H1 (cell line): ENCODE measurements around the gene ERC1. TPM values are rescaled to one million over a fixed set of nuclear protein-coding genes. Genes with fewer than 3 reads are reported as not detected.

ENCODE experiments used
- CTCF ChIA-PET: fragments of 300-600 bp; sonication (Branson Sonifier 250); formaldehyde crosslinking; loops from one replicate; lab custom pipeline; 2021; ENCODE audit not compliant: partially characterized antibody; lab: Charles Lee
- POLR2A ChIA-PET: fragments of 300-600 bp; sonication (Branson Sonifier 250); formaldehyde crosslinking; loops from one replicate; lab custom pipeline; 2021; ENCODE audit warnings: inconsistent platforms; ENCODE audit not compliant: partially characterized antibody; lab: Charles Lee
- DNase-seq, 2 experiments: peaks; one replicate each; pipeline versions ENCODE4 v3.0.0 to v3.0.0-alpha.2; 2010 to 2022; ENCODE audit warnings: low spot score in 2 of 2, low read depth in 1 of 2, mixed read lengths in 1 of 2
- FAIRE-seq: peaks from 2 replicates; lab custom pipeline; 2011; peaks lifted over from hg19 to GRCh38; lab: Jason Lieb, UNC
- H2AFZ ChIP-seq: 2 replicates; pipeline ENCODE4 v1.8.1; 2012; ENCODE audit warnings: low read length, inconsistent platforms
- H2AK5ac ChIP-seq: 2 replicates; pipeline ENCODE4 v1.6.1; 2013; ENCODE audit warnings: low read depth, low read length
- H2BK120ac ChIP-seq: replicated peaks from 2 replicates; pipeline ENCODE3; 2013; ENCODE audit warnings: low read depth, low read length, inconsistent platforms
- H2BK12ac ChIP-seq: 2 replicates; pipeline ENCODE4 v1.6.1; 2013; ENCODE audit warnings: low read depth, low read length
- H2BK15ac ChIP-seq: 2 replicates; pipeline ENCODE4 v1.6.1; 2013; ENCODE audit warnings: low read length
- H2BK20ac ChIP-seq: 2 replicates; pipeline ENCODE4 v1.6.1; 2013; ENCODE audit warnings: low read length
- H2BK5ac ChIP-seq: 2 replicates; pipeline ENCODE4 v1.6.1; 2013; ENCODE audit warnings: low read depth, low read length
- H3K14ac ChIP-seq: 2 replicates; pipeline ENCODE4 v1.6.1; 2013; ENCODE audit warnings: inconsistent platforms; ENCODE audit not compliant: insufficient read length
- H3K18ac ChIP-seq: 2 replicates; pipeline ENCODE4 v1.6.1; 2013; ENCODE audit warnings: low read length; ENCODE audit errors: extremely low read depth
- H3K23ac ChIP-seq: 2 replicates; pipeline ENCODE4 v1.6.1; 2013; ENCODE audit warnings: inconsistent platforms; ENCODE audit not compliant: insufficient read length
- H3K23me2 ChIP-seq: 2 replicates; pipeline ENCODE4 v1.6.1; 2013; ENCODE audit warnings: low read depth, low read length
- H3K27ac ChIP-seq: 2 replicates; pipeline ENCODE4 v1.6.1; 2011; ENCODE audit warnings: low read depth, low read length, inconsistent platforms
- H3K27me3 ChIP-seq, 4 experiments: replicated peaks in 1 of 4; 1 replicate in 1 of 4; 2 replicates in 3 of 4; pipeline versions ENCODE4 v1.6.1 to v1.8.1; 2011 to 2013; ENCODE audit warnings: low read length in 3 of 4, mild to moderate bottlenecking in 3 of 4, inconsistent platforms in 2 of 4, mixed read lengths in 2 of 4, moderate library complexity in 1 of 4; ENCODE audit not compliant: control insufficient read depth in 3 of 4, insufficient read depth in 3 of 4; ENCODE audit errors: extremely low read depth in 1 of 4
- H3K36me3 ChIP-seq, 4 experiments: 2 replicates each; pipeline versions ENCODE4 v1.6.1 to v1.8.1; 2011 to 2013; ENCODE audit warnings: mild to moderate bottlenecking in 4 of 4, low read length in 3 of 4, moderate library complexity in 2 of 4, control low read depth in 1 of 4, inconsistent platforms in 1 of 4; ENCODE audit not compliant: insufficient read depth in 4 of 4, control insufficient read depth in 2 of 4
- H3K4ac ChIP-seq: replicated peaks from 2 replicates; pipeline ENCODE3; 2013; ENCODE audit warnings: low read length, low read depth, mixed read lengths, inconsistent platforms; ENCODE audit not compliant: insufficient read length
- H3K4me1 ChIP-seq, 4 experiments: replicated peaks in 1 of 4; 1 replicate in 1 of 4; 2 replicates in 3 of 4; pipeline versions ENCODE4 v1.6.1 to v1.8.1; 2011 to 2013; ENCODE audit warnings: low read length in 3 of 4, inconsistent platforms in 2 of 4, mixed read lengths in 1 of 4; ENCODE audit not compliant: insufficient read depth in 4 of 4, control insufficient read depth in 3 of 4
- H3K4me2 ChIP-seq, 2 experiments: 2 replicates each; pipeline versions ENCODE4 v1.6.1 to v1.8.1; 2011 to 2013; ENCODE audit warnings: low read depth in 2 of 2, low read length in 2 of 2, control low read depth in 1 of 2, inconsistent platforms in 1 of 2, mild to moderate bottlenecking in 1 of 2; ENCODE audit not compliant: insufficient read depth in 1 of 2
- H3K4me3 ChIP-seq, 4 experiments: fragments of 200-600, 300-600 bp in 1 of 4; sonication (generic), shearing (Covaris generic), sonication (Bioruptor Twin) in 1 of 4; 2 replicates each; pipeline versions ENCODE4 v1.5.1 to v1.8.1; 2011 to 2016; ENCODE audit warnings: low read length in 4 of 4, low read depth in 3 of 4, control low read depth in 2 of 4, inconsistent platforms in 2 of 4, mild to moderate bottlenecking in 2 of 4, mixed read lengths in 1 of 4, moderate library complexity in 1 of 4; ENCODE audit not compliant: insufficient read depth in 2 of 4; ENCODE audit errors: extremely low read depth in 1 of 4
- H3K56ac ChIP-seq: replicated peaks from 2 replicates; pipeline ENCODE3; 2013; ENCODE audit warnings: low read depth, mild to moderate bottlenecking, mixed read lengths, low read length, inconsistent platforms; ENCODE audit not compliant: insufficient read length
- H3K79me1 ChIP-seq: 2 replicates; pipeline ENCODE4 v1.6.1; 2013; ENCODE audit warnings: low read depth, low read length, control low read depth
- H3K79me2 ChIP-seq, 2 experiments: 2 replicates each; pipeline versions ENCODE4 v1.6.1 to v1.8.1; 2012 to 2013; ENCODE audit warnings: low read length in 2 of 2, mild to moderate bottlenecking in 2 of 2, inconsistent platforms in 1 of 2; ENCODE audit not compliant: insufficient read depth in 2 of 2, control insufficient read depth in 1 of 2
- H3K9ac ChIP-seq, 4 experiments: replicated peaks in 1 of 4; 1 replicate in 1 of 4; 2 replicates in 3 of 4; pipeline versions ENCODE4 v1.6.1 to v1.8.1; 2011 to 2013; ENCODE audit warnings: low read depth in 3 of 4, low read length in 3 of 4, control low read depth in 2 of 4, mild to moderate bottlenecking in 2 of 4, moderate library complexity in 2 of 4, inconsistent platforms in 1 of 4; ENCODE audit errors: extremely low read depth in 1 of 4
- H3K9me3 ChIP-seq, 2 experiments: 2 replicates each; pipeline versions ENCODE4 v1.6.1 to v1.8.1; 2012 to 2013; ENCODE audit warnings: mild to moderate bottlenecking in 2 of 2, moderate library complexity in 2 of 2, control low read depth in 1 of 2, inconsistent platforms in 1 of 2, low read depth in 1 of 2, low read length in 1 of 2, mixed read lengths in 1 of 2; ENCODE audit not compliant: insufficient read depth in 2 of 2
- H4K20me1 ChIP-seq, 2 experiments: replicated peaks in 1 of 2; 2 replicates each; pipeline versions ENCODE3 to v1.8.1; 2011 to 2013; ENCODE audit warnings: inconsistent platforms in 2 of 2, low read length in 2 of 2, mild to moderate bottlenecking in 1 of 2; ENCODE audit not compliant: insufficient read depth in 2 of 2, control insufficient read depth in 1 of 2
- H4K5ac ChIP-seq: 2 replicates; pipeline ENCODE4 v1.6.1; 2013; ENCODE audit warnings: low read length, low read depth, mixed read lengths, inconsistent platforms; ENCODE audit not compliant: insufficient read length
- H4K8ac ChIP-seq: 2 replicates; pipeline ENCODE4 v1.8.0; 2013; ENCODE audit warnings: mild to moderate bottlenecking, moderate library complexity, low read length, inconsistent platforms; ENCODE audit not compliant: insufficient read depth; ENCODE audit errors: extremely low read depth
- H4K91ac ChIP-seq: replicated peaks from 2 replicates; pipeline ENCODE3; 2013; ENCODE audit warnings: low read length, mixed read lengths, inconsistent platforms; ENCODE audit not compliant: insufficient read length
- BACH1 ChIP-seq: IDR thresholded peaks from 2 replicates; pipeline ENCODE4 v1.6.1; 2012; ENCODE audit warnings: low read length, improper control_type of control experiment
- CEBPB ChIP-seq: IDR thresholded peaks from 2 replicates; pipeline ENCODE4 v1.6.1; 2012; ENCODE audit warnings: low read depth, low read length
- CTBP2 ChIP-seq: IDR thresholded peaks from 2 replicates; pipeline ENCODE4 v1.7.0; 2011; ENCODE audit warnings: borderline replicate concordance, mild to moderate bottlenecking, moderate library complexity, mixed read lengths, low read length; ENCODE audit not compliant: insufficient read depth, insufficient read length
- GABPA ChIP-seq: IDR thresholded peaks from 2 replicates; pipeline ENCODE4 v1.6.1; 2011; ENCODE audit warnings: mild to moderate bottlenecking, low read length, moderate library complexity, borderline replicate concordance; ENCODE audit not compliant: insufficient read depth
- HDAC2 ChIP-seq, 2 experiments: fragments of 300-600 bp in 1 of 2; sonication (generic) in 1 of 2; IDR thresholded peaks; 2 replicates each; pipeline ENCODE4 v1.6.1; 2011 to 2012; ENCODE audit warnings: low read depth in 2 of 2, low read length in 2 of 2, mild to moderate bottlenecking in 2 of 2, moderate library complexity in 2 of 2, borderline replicate concordance in 1 of 2, inconsistent platforms in 1 of 2
- HDAC6 ChIP-seq: IDR thresholded peaks from one replicate; pipeline ENCODE4 v1.7.1; 2012; ENCODE audit warnings: low read depth, mild to moderate bottlenecking, inconsistent platforms, low read length, moderate library complexity
- POU5F1 ChIP-seq: IDR thresholded peaks from 2 replicates; pipeline ENCODE4 v1.6.1; 2011; ENCODE audit warnings: low read depth, mild to moderate bottlenecking, low read length, moderate library complexity
- RXRA ChIP-seq: IDR thresholded peaks from 2 replicates; pipeline ENCODE4 v1.6.1; 2011; ENCODE audit warnings: low read depth, mild to moderate bottlenecking, low read length, moderate library complexity; ENCODE audit not compliant: insufficient read depth
- SIX5 ChIP-seq: IDR thresholded peaks from 2 replicates; pipeline ENCODE4 v1.6.1; 2011; ENCODE audit warnings: mild to moderate bottlenecking, low read depth, low read length
- SRF ChIP-seq: IDR thresholded peaks from 2 replicates; pipeline ENCODE4 v1.6.1; 2011; ENCODE audit warnings: mild to moderate bottlenecking, low read depth, low read length, moderate library complexity
- TAF7 ChIP-seq: optimal IDR thresholded peaks from 2 replicates; pipeline ENCODE3; 2011; ENCODE audit warnings: low read depth, mild to moderate bottlenecking, inconsistent platforms, low read length, moderate library complexity, borderline replicate concordance
- TCF12 ChIP-seq: IDR thresholded peaks from 2 replicates; pipeline ENCODE4 v1.6.1; 2011; ENCODE audit warnings: low read depth, mild to moderate bottlenecking, low read length
- WGBS, 2 experiments: shearing (Covaris generic) in 1 of 2; methylation state at CpG; one replicate each; pipeline versions ENCODE4 v1.1.6 to v1.1.7; 2013 to 2015; ENCODE audit warnings: low lambda C conversion rate in 2 of 2, mixed read lengths in 2 of 2, inconsistent platforms in 1 of 2, low coverage in 1 of 2, missing lambda C conversion rate in 1 of 2; ENCODE audit not compliant: insufficient replicate concordance in 2 of 2, insufficient coverage in 1 of 2, insufficient read length in 1 of 2; ENCODE audit errors: extremely low coverage in 1 of 2, missing lambda C conversion rate in 1 of 2; 5-methylcytosine and 5-hydroxymethylcytosine counted together
- polyA plus RNA-seq, 7 experiments: library from polyadenylated mRNA; depleted of rRNA in 3 of 7; stranded (reverse) in 5 of 7; unstranded in 2 of 7; fragments of >200 nt in 5 of 7; fragments of 200-250 nt in 2 of 7; gene quantifications; 1 replicate in 5 of 7; 2 replicates in 1 of 7; 4 replicates in 1 of 7; pipeline versions ENCODE4 v1.2.1 to v1.2.3, GENCODE V29; 2011 to 2013; ENCODE audit warnings: missing spikeins in 2 of 7, mixed read lengths in 2 of 7
- total RNA-seq: library from RNA; stranded (reverse); fragmentation: NEBNext Ultra II Directional; extraction: Animal tissue kit (Norgen Biotek cat#: 25700); gene quantifications from 2 replicates; pipeline ENCODE4 v1.2.1, GENCODE V29; 2021

ERC1 gene
- total and polyA plus RNA-seq, 2 of the 8 experiments (the other 6 are each of a cell fraction or from before 2014, with no cell fraction given) = 7.8 to 45.7 TPM

- Histone ChIP-seq H2BK5ac (no peak overlapping the region; the same call in 1 of the 2 replicates), H4K5ac (no peak overlapping the region), H2AK5ac (no peak overlapping the region), H3K4me3 (peak overlapping the region in 1 of 4 experiments; percentile 32; a peak in 3 of 8 replicates), H3K4me1 (peaks cover 6 to 23% (median 13%) of the 10 kb centered on the region in 4 experiments), H2BK15ac (no peak overlapping the region), H3K9me3 (0 out of 4 replicates have a peak, but pooled peaks cover 0 to 3% of the 10 kb centered on the region in 2 experiments), H3K4ac (no peak overlapping the region), H4K91ac (no peak overlapping the region), H3K56ac (no peak overlapping the region), H4K8ac (no peak overlapping the region), H3K79me2 (peaks cover 0 to 18% of the 10 kb centered on the region in 2 experiments; a peak in 3 of 4 replicates), H3K23me2 (no peaks in the 10 kb centered on the region), H2BK20ac (no peak overlapping the region), H3K18ac (no peak overlapping the region), H3K27ac (no peak overlapping the region), H3K9ac (peak overlapping the region in 1 of 4 experiments; percentile 44; a peak in 2 of 7 replicates), H4K20me1 (no peaks in the 10 kb centered on the region), H3K23ac (no peak overlapping the region), H3K27me3 (no peaks in the 10 kb centered on the region), H2AFZ (no peak overlapping the region), H3K4me2 (peak overlapping the region; percentile 49 to 56; a peak in 3 of 4 replicates), H2BK12ac (no peak overlapping the region), H2BK120ac (no peak overlapping the region), H3K79me1 (no peaks in the 10 kb centered on the region; the same call in 1 of the 2 replicates), H3K14ac (no peak overlapping the region), H3K36me3 (no peaks in the 10 kb centered on the region; a peak in 1 of 8 replicates)
- peak in 1 of 2 experiments; percentile 1 for DNase-seq
- FAIRE-seq = peak; percentile 39
- ChIA-PET POLR2A (no interaction called here), CTCF (interaction anchor here (0.6 kb wide), 1 partner anchor 39 kb away, joined by 4 read pairs; no protein-coding TSS in a partner anchor)
- 35% methylated on average over 6 of the region's 6 CpGs; no CpG with 5 or more reads in 1 of the 2 experiments for WGBS, 2 experiments
- no peak for TF ChIP-seq RXRA
- TF ChIP-seq HDAC2 (IDR thresholded peaks at IDR 0.05; ENCODE audit: borderline replicate concordance in 1 of 2, low read depth in 2 of 2, low read length in 2 of 2) = no peak
- no peak for TF ChIP-seq TCF12
- no peak for TF ChIP-seq CTBP2
- no peak for TF ChIP-seq GABPA
- no peak for TF ChIP-seq HDAC6
- no peak for TF ChIP-seq SIX5
- no peak for TF ChIP-seq TAF7
- no peak for TF ChIP-seq BACH1
- TF ChIP-seq CEBPB = no peak
- TF ChIP-seq POU5F1 = no peak
- no peak for TF ChIP-seq SRF
Observed at GRCh38 chr12:1054117-1054870, 63.3 kb downstream of the ERC1 start.
